PC-3 (cell line): ENCODE data around the gene ELAVL3. TPM values are rescaled to one million over a fixed set of nuclear protein-coding genes. Genes with fewer than 3 reads are reported as not detected.

Experiments
- ATAC-seq: fragments of 200-7000 bp; cut with Tn5 transposase; 2 replicates; pipeline ENCODE4 v1.9.1; 2020; ENCODE audit warnings: mild to moderate bottlenecking, moderate library complexity
- BruUV-seq: library from RNA; stranded (reverse); fragments of 400-500 nt; replicated peaks from 2 replicates; lab custom pipeline; 2021; lab: Mats Ljungman, UMichigan
- CTCF ChIA-PET: fragments of 300-600 bp; sonication (Branson Sonifier 250); formaldehyde crosslinking; loops from one replicate; lab custom pipeline; 2022; ENCODE audit warnings: antibody characterized with exemption; lab: Charles Lee
- POLR2A ChIA-PET: fragments of 300-600 bp; sonication (Branson Sonifier 250); formaldehyde crosslinking; loops from one replicate; lab custom pipeline; 2022; ENCODE audit warnings: antibody characterized with exemption; ENCODE audit not compliant: unreplicated experiment; lab: Charles Lee
- DNase-seq: peaks from one replicate; pipeline ENCODE4 v3.0.0-alpha.2; 2015
- H2AFZ ChIP-seq: fragments of 300-600 bp; sonication (generic); 2 replicates; pipeline ENCODE4 v1.6.0; 2016; ENCODE audit warnings: antibody characterized with exemption, low read length
- H3F3A ChIP-seq: fragments of 300-600 bp; sonication (generic); one replicate; pipeline ENCODE4 v1.6.0; 2017; ENCODE audit warnings: antibody characterized with exemption, low read length, control low read depth, mild to moderate bottlenecking; ENCODE audit not compliant: unreplicated experiment
- H3K27ac ChIP-seq: fragments of 300-600 bp; sonication (generic); 2 replicates; pipeline ENCODE4 v1.5.1; 2016; ENCODE audit warnings: mild to moderate bottlenecking, low read length
- H3K27me3 ChIP-seq: fragments of 300-600 bp; sonication (generic); 2 replicates; pipeline ENCODE4 v1.6.1; 2016; ENCODE audit warnings: low read length, mixed read lengths
- H3K36me3 ChIP-seq: fragments of 300-600 bp; sonication (generic); 2 replicates; pipeline ENCODE4 v1.6.1; 2016; ENCODE audit warnings: low read depth, mixed run types, low read length, mixed read lengths
- H3K4me1 ChIP-seq: fragments of 300-600 bp; sonication (generic); 2 replicates; pipeline ENCODE4 v1.5.1; 2016; ENCODE audit warnings: low read length; ENCODE audit not compliant: insufficient read depth
- H3K4me2 ChIP-seq: fragments of 300-600 bp; sonication (generic); 2 replicates; pipeline ENCODE4 v1.6.0; 2016; ENCODE audit warnings: low read length
- H3K4me3 ChIP-seq: fragments of 300-600 bp; sonication (generic); 2 replicates; pipeline ENCODE4 v1.5.1; 2016; ENCODE audit warnings: mild to moderate bottlenecking, low read length, mixed read lengths
- H3K79me2 ChIP-seq: fragments of 300-600 bp; sonication (generic); 2 replicates; pipeline ENCODE4 v1.6.1; 2017; ENCODE audit warnings: low read length, mixed read lengths
- H3K9ac ChIP-seq: fragments of 300-600 bp; sonication (generic); 2 replicates; pipeline ENCODE4 v1.6.0; 2016; ENCODE audit warnings: mild to moderate bottlenecking, low read length
- H3K9me2 ChIP-seq: fragments of 300-600 bp; sonication (generic); replicated peaks from 2 replicates; pipeline ENCODE4 v1.6.1; 2016; ENCODE audit warnings: mixed run types, low read length, mixed read lengths
- H3K9me3 ChIP-seq: fragments of 300-600 bp; sonication (generic); 2 replicates; pipeline ENCODE4 v1.6.1; 2016; ENCODE audit warnings: low read length, mixed read lengths
- H4K20me1 ChIP-seq: fragments of 300-600 bp; sonication (generic); 2 replicates; pipeline ENCODE4 v1.6.1; 2016; ENCODE audit warnings: low read length, mixed read lengths
- EZH2 ChIP-seq: fragments of 300-600 bp; sonication (generic); IDR thresholded peaks from one replicate; pipeline ENCODE4 v1.6.1; 2017; ENCODE audit warnings: antibody characterized with exemption, mild to moderate bottlenecking, low read length; ENCODE audit not compliant: unreplicated experiment
- EZH2phosphoT487 ChIP-seq: fragments of 300-600 bp; sonication (generic); IDR thresholded peaks from 2 replicates; pipeline ENCODE4 v1.6.1; 2018; ENCODE audit warnings: mild to moderate bottlenecking, antibody characterized with exemption, low read length, borderline replicate concordance
- intact Hi-C: fragments of 100-400 bp; cut with micrococcal nuclease; formaldehyde crosslinking; loops from 2 replicates; pipeline ENCODE4 v1.9.0; 2023
- total RNA-seq: library from RNA; depleted of rRNA; stranded (reverse); fragments of >200 nt; gene quantifications from 2 replicates; pipeline ENCODE4 v1.2.3, GENCODE V29; 2014
- TF ChIP-seq, protein P1 (sequence below): fragments of 300-600 bp; sonication (generic); conservative IDR thresholded peaks from 2 replicates; pipeline ENCODE4 v1.5.1; 2017; ENCODE audit warnings: antibody characterized with exemption, low read depth, mild to moderate bottlenecking, low read length

Gene ELAVL3
- total RNA-seq, 1 experiment from 2014 or later, result not detected

DNA sequence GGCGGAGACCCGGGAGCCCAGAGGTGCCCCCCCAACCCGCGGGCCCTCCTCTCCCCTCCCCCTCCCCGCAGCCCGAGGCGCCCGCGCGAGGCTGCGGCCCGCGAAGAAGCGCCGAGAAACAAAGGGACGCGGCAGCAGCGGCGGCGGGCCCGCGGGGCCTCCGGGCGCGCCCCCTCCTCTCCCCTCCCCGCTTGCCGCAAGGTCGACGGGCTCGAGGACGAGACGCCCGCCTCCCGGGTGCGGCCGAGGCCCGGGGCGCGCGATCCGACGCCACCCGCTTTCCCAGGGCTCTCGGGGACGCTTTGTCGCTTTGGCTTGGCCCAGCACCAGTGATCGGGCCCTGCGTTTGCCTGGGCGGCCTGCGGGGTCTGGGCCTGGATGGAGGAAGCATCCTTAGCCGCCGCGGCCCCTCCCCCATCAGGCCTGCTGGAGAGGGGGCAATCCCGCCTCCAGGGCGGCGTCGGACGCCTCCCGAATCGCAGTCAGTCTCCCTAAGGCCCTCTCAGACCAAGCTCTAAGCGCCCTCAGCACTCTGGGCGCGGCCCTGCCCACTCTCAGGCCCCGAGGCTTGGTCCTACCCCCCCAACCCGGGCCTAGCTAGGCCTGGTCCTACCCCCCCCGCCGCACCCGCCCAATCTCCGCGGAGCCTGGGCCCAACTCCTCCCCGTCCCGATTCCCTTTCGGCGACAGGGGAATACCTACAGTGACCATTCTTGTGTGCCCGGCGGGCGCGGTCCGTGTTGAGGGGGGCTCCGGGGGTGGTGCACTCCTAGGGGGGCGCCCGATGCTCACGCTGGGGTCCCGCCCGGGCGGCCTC, 740 bp downstream of the ELAVL3 start:
- H4K20me1 ChIP-seq, result no peaks in the 10 kb centered on the region
- no peak overlapping the region for H3K4me2 ChIP-seq
- ATAC-seq (no peak), DNase-seq (no peak)
- no peak overlapping the region for H3K4me3 ChIP-seq
- H3F3A ChIP-seq, result no peaks in the 10 kb centered on the region
- TF ChIP-seq EZH2phosphoT487, result no peak
- TF ChIP-seq, protein P1, sequence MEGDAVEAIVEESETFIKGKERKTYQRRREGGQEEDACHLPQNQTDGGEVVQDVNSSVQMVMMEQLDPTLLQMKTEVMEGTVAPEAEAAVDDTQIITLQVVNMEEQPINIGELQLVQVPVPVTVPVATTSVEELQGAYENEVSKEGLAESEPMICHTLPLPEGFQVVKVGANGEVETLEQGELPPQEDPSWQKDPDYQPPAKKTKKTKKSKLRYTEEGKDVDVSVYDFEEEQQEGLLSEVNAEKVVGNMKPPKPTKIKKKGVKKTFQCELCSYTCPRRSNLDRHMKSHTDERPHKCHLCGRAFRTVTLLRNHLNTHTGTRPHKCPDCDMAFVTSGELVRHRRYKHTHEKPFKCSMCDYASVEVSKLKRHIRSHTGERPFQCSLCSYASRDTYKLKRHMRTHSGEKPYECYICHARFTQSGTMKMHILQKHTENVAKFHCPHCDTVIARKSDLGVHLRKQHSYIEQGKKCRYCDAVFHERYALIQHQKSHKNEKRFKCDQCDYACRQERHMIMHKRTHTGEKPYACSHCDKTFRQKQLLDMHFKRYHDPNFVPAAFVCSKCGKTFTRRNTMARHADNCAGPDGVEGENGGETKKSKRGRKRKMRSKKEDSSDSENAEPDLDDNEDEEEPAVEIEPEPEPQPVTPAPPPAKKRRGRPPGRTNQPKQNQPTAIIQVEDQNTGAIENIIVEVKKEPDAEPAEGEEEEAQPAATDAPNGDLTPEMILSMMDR, result no peak
- TF ChIP-seq EZH2, result no peak
- H3K79me2 ChIP-seq, result no peaks in the 10 kb centered on the region
- H3K9me2 ChIP-seq, result no peaks in the 10 kb centered on the region
- no peak overlapping the region for H2AFZ ChIP-seq
- no TSS peak for BruUV-seq
- POLR2A ChIA-PET, result no interaction called here
- H3K4me1 ChIP-seq, result peaks cover 7% of the 10 kb centered on the region; the same call in 1 of the 2 replicates
- no peak overlapping the region for H3K27ac ChIP-seq
- no peak overlapping the region for H3K9ac ChIP-seq
- H3K9me3 ChIP-seq, result no peaks in the 10 kb centered on the region
- intact Hi-C loops, result no loop called here
- CTCF ChIA-PET, result no interaction called here
- peaks cover 14% of the 10 kb centered on the region; the same call in 1 of the 2 replicates for H3K27me3 ChIP-seq
- H3K36me3 ChIP-seq, result no peaks in the 10 kb centered on the region

DNA sequence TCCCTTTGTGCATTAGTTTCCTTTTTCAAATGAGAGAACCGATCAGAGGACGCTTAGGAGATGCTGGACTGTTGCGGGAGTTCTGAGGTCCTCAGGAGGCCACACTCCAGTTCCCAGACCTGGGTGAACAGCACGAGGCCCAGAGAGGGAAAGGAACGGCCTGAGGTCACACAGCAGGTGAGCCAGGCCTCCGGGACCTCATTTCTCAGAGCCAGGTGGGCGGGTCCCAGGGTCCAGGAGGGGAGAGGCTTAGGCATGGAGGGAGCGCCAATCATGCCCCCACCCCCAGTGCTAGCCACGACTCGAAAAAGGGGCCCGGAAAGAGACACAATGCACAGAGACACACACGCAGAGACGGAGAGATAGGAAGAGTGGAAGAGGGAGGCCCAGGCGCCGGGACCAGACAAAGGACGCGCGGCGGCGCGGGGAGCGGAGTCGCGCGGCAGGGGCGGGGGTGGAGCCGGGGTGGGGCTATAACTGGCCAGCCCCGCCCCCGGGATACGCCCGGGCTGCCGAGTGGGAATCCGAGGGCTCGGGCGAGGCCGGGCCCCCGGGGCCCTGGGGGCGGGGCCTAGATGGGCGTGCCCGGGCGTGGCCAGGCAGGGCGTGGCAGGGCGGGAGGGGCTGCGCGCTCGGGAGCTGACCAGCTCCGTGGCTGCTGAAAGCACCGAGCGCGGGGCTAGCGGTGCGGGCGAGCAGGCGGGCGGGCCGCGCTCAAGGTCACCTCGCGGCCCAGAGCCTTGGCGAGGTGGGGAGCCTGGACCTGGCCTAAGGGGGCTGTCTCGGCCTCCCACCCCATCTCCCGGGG, 1.6 kb downstream of the ELAVL3 start:
- no peaks in the 10 kb centered on the region for H3K9me3 ChIP-seq
- ATAC-seq, result no peak

More for the DNA sequence above, 1.6 kb downstream of the ELAVL3 start:
- H3F3A ChIP-seq, result no peaks in the 10 kb centered on the region
- H4K20me1 ChIP-seq, result no peaks in the 10 kb centered on the region
- no peaks in the 10 kb centered on the region for H3K9me2 ChIP-seq
- H3K4me1 ChIP-seq, result peaks cover 7% of the 10 kb centered on the region; the same call in 1 of the 2 replicates
- no peak overlapping the region for H3K9ac ChIP-seq
- no peak overlapping the region for H3K4me2 ChIP-seq
- DNase-seq, result no peak
- peaks cover 14% of the 10 kb centered on the region; the same call in 1 of the 2 replicates for H3K27me3 ChIP-seq
- CTCF ChIA-PET, result no interaction called here
- H3K79me2 ChIP-seq, result no peaks in the 10 kb centered on the region
- H3K4me3 ChIP-seq, result no peak overlapping the region
- H3K27ac ChIP-seq, result no peak overlapping the region
- POLR2A ChIA-PET, result no interaction called here
- BruUV-seq, result no TSS peak
- no peak overlapping the region for H2AFZ ChIP-seq
- intact Hi-C loops, result no loop called here
- TF ChIP-seq, protein P1, result no peak
- TF ChIP-seq EZH2phosphoT487, result no peak
- TF ChIP-seq EZH2, result no peak
- H3K36me3 ChIP-seq, result no peaks in the 10 kb centered on the region
